GM12891 (cell line): Measurements from ENCODE around the gene SEPTIN5.

ENCODE experiments used
- DNase-seq: peaks from one replicate; pipeline ENCODE4 v3.0.0; 2011; ENCODE audit warnings: low spot score; ENCODE audit not compliant: insufficient read length
- FAIRE-seq: peaks from 2 replicates; lab custom pipeline; 2011; peaks lifted over from hg19 to GRCh38; lab: Jason Lieb, UNC
- PAX5 ChIP-seq: IDR thresholded peaks from 2 replicates; pipeline ENCODE4 v1.6.1; 2011; ENCODE audit warnings: low read length, moderate library complexity, mild to moderate bottlenecking; ENCODE audit not compliant: insufficient read depth, severe bottlenecking
- POLR2A ChIP-seq: IDR thresholded peaks from 2 replicates; pipeline ENCODE4 v1.6.1; 2011; ENCODE audit warnings: low read depth, low read length, control low read depth
- POLR2AphosphoS5 ChIP-seq: IDR thresholded peaks from 2 replicates; pipeline ENCODE4 v1.6.1; 2011; ENCODE audit warnings: low read depth, low read length, control low read depth
- POU2F2 ChIP-seq: IDR thresholded peaks from 2 replicates; pipeline ENCODE4 v1.6.1; 2011; ENCODE audit warnings: low read depth, mild to moderate bottlenecking, control low read depth, low read length, moderate library complexity
- SPI1 ChIP-seq: IDR thresholded peaks from 2 replicates; pipeline ENCODE4 v1.6.1; 2011; ENCODE audit warnings: low read depth, low read length, control low read depth
- TAF1 ChIP-seq: IDR thresholded peaks from 2 replicates; pipeline ENCODE4 v1.6.1; 2011; ENCODE audit warnings: low read depth, low read length, control low read depth

SEPTIN5 gene

DNA sequence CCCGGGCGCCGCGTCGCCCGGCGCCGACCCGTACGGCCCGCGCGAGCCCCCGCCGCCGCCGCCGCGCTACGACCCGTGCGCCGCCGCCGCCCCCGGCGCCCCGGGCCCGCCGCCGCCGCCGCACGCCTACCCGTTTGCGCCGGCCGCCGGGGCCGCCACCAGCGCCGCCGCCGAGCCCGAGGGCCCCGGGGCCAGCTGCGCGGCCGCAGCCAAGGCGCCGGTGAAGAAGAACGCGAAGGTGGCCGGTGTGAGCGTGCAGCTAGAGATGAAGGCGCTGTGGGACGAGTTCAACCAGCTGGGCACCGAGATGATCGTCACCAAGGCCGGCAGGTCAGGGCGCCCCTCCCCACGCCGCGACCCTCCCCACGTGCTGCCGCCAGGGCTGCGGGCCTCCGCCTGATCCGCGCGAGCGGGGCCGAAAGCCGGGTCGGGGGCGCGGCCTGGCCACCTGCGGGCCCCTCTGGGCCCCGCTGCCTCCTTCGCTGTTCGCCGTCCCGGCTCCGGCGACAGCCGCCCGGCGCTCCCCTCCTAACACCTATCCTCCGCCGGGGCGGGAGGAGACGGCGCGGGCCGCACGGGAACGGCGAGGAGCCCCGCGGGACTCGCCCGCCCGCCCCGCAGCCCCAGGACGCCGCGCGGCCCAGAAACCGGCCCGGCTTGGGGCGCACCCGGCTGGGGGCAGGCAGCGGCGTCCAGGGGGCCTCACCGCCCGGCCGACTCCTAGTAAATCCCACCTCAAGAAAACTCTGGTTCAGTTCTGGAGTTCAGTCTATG is 46.8 kb downstream of the SEPTIN5 start:
- TF ChIP-seq POLR2AphosphoS5 (no peak), TAF1 (no peak), POLR2A (no peak), SPI1 (no peak), PAX5 (no peak), POU2F2 (no peak)
- DNase-seq, result no peak
- no peak for FAIRE-seq

DNA sequence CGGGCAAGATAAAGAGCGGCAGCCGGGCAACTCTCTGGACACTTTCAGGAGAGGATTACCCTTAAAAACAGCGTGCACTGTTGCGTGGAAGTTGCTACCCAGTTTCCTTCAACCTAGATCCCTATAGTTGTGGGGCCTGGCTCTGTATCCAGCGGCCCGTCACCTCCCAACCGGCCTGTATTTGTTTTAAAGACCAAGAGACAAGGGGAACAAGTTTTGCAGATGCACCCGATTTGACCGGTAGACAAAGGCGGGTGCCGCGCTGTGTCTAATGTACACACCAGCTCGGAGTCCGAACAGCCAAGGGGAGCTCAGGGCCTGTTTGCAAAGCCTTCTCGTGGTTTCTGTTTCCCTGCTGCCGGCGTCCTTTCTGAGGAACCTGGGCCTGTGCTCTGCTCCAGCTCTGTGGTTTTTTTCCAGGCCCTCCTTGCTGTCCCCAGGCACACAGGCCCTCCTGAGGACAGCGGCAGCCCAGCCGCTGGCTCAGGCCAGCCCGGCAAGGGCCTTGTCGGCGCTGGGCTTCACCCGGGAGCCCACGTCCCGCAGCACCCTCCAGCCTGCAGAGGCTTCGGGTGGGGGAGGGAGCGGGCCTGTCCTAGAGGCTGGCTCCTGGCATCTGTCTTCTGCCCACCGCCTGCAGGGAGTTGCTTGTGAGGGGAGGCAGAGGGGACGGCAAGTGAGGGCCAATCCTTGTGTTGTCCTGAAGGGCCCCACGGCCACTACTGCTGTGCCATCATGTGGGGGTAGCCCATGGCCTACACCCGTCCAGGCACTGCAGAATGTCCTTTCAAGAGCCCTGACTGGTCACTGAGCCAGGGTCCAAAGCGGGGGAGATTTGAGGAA is 47.6 kb downstream of the SEPTIN5 start:
- DNase-seq, result no peak
- TF ChIP-seq POU2F2 (no peak), TAF1 (no peak), POLR2AphosphoS5 (no peak), POLR2A (no peak), SPI1 (no peak), PAX5 (no peak)
- no peak for FAIRE-seq

DNA sequence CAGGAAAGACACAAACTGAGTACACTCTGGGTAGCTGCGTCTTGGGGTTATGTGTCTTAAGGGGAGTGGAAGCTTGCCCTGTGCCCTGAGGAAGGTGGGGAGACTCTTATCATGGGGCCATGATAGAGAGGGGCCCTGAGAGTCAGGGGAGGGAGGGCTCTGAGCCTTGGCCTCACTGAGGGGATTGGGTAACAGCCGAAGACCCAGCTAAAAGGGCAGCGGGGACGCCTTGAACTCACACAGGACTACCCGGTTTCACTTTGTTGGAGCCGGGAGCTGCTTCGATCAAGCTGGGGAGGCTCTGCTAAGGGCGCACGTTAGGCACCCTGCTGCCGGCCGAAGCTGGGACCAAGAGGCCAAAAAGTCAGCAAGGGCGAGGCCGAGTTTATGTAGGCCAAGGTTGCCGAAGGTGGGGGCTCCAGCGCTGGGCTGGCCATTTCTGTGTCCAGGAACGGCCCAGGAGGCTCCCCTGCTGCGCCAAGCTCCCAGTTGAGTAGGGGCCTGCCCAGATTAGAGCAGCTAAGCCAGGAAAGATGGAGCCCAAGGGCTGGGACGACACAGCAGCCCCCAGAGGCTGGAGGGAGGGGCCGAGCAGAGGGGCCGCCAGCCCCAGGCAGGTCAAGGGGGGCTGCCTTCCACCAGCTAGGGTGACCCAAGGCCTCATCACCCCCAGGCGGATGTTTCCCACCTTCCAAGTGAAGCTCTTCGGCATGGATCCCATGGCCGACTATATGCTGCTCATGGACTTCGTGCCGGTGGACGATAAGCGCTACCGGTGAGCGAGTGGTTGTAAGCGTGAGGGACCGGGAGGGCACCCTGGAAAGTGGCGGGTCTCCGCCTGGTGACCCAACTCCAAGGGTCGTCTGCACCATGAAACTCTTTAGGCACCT is 48.5 kb downstream of the SEPTIN5 start:
- no peak for FAIRE-seq
- TF ChIP-seq SPI1, result no peak
- TF ChIP-seq POU2F2, result no peak
- TF ChIP-seq POLR2AphosphoS5, result no peak
- no peak for TF ChIP-seq PAX5
- no peak for TF ChIP-seq POLR2A
- no peak for DNase-seq

GRCh38 chr22:19763458-19764298 is 49.4 kb downstream of the SEPTIN5 start:
- no peak for FAIRE-seq
- TF ChIP-seq POLR2AphosphoS5 (no peak), POLR2A (no peak), PAX5 (no peak), SPI1 (no peak), TAF1 (no peak), POU2F2 (no peak)

DNA sequence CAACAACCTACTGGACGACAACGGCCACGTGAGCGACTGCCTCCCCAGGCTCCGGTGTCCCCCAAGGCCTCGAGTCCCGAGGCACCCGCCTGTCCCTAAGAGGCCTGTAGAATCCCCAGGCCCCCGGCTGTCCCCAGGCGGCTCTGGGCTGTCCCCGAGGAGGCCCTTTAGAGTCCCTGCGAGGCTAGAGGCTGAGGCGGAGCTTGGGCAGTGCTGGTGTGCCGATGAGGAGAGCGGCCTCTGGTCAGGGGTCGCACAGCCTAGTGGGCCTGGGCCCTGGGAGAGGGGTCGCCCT is 49.9 kb downstream of the SEPTIN5 start:
- FAIRE-seq (no peak), DNase-seq (no peak)
- TF ChIP-seq POLR2AphosphoS5 (no peak), TAF1 (no peak), SPI1 (no peak), POU2F2 (no peak)

More at GRCh38 chr22:19763458-19764298, 49.4 kb downstream of the SEPTIN5 start:
- DNase-seq, result no peak

GRCh38 chr22:19764636-19765476 is 50.6 kb downstream of the SEPTIN5 start:
- TF ChIP-seq POU2F2, result no peak
- no peak for TF ChIP-seq POLR2A
- TF ChIP-seq TAF1, result no peak
- no peak for TF ChIP-seq SPI1
- TF ChIP-seq POLR2AphosphoS5, result no peak
- TF ChIP-seq PAX5, result no peak
- FAIRE-seq (no peak), DNase-seq (no peak)

- no peak for DNase-seq
- FAIRE-seq, result no peak
- no peak for TF ChIP-seq POLR2AphosphoS5
- no peak for TF ChIP-seq POLR2A
- TF ChIP-seq POU2F2, result no peak
- TF ChIP-seq TAF1, result no peak
- TF ChIP-seq PAX5, result no peak
- TF ChIP-seq SPI1, result no peak
Measured at GRCh38 chr22:19765477-19766239, 51.4 kb downstream of the SEPTIN5 start.
